ENCODE measurements around the gene ABCD3. TPM values are rescaled to one million over a fixed set of nuclear protein-coding genes. Genes with fewer than 3 reads are reported as not detected.

The ABCD3 gene
- total RNA-seq, 4 donors from 2014 or later = 33.4 to 42.8 (median 36.6) TPM

GRCh38 chr1:94501935-94502334, 83.7 kb downstream of the ABCD3 start:
- in situ Hi-C loops (cut with MboI; ENCODE audit: low sequenced_read_pairs in 4 of 4) (loop anchor here in 1 of 4 donors (25.0 kb wide), 1 partner anchor 535 kb away; no protein-coding TSS in a partner anchor), intact Hi-C loops (cut with DNase I; ENCODE audit: low total_unique reads) (no loop called here)
- Histone ChIP-seq H3K4me1 (no peaks in the 10 kb centered on the region), H3K4me3 (no peak overlapping the region), H3K27me3 (no peaks in the 10 kb centered on the region), H3K27ac (no peak overlapping the region), H3K9me3 (no peaks in the 10 kb centered on the region), H3K36me3 (peaks cover 0 to 44% of the 10 kb centered on the region in 2 donors)
- DNase-seq (no peak), ATAC-seq (no peak)
- no peak for TF ChIP-seq POLR2A (IDR thresholded peaks at IDR 0.05)
- TF ChIP-seq, protein P1, sequence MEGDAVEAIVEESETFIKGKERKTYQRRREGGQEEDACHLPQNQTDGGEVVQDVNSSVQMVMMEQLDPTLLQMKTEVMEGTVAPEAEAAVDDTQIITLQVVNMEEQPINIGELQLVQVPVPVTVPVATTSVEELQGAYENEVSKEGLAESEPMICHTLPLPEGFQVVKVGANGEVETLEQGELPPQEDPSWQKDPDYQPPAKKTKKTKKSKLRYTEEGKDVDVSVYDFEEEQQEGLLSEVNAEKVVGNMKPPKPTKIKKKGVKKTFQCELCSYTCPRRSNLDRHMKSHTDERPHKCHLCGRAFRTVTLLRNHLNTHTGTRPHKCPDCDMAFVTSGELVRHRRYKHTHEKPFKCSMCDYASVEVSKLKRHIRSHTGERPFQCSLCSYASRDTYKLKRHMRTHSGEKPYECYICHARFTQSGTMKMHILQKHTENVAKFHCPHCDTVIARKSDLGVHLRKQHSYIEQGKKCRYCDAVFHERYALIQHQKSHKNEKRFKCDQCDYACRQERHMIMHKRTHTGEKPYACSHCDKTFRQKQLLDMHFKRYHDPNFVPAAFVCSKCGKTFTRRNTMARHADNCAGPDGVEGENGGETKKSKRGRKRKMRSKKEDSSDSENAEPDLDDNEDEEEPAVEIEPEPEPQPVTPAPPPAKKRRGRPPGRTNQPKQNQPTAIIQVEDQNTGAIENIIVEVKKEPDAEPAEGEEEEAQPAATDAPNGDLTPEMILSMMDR (IDR thresholded peaks at IDR 0.05 in 4 of 5, conservative IDR thresholded peaks at IDR 0.05 in 1 of 5) = no peak

GRCh38 chr1:94503153-94503552, 85.0 kb downstream of the ABCD3 start:
- Histone ChIP-seq H3K4me3 (no peak overlapping the region), H3K9me3 (no peaks in the 10 kb centered on the region), H3K27me3 (no peaks in the 10 kb centered on the region), H3K27ac (no peak overlapping the region), H3K36me3 (peaks cover 0 to 44% of the 10 kb centered on the region in 2 donors), H3K4me1 (no peaks in the 10 kb centered on the region)
- TF ChIP-seq, protein P1 (IDR thresholded peaks at IDR 0.05 in 4 of 5, conservative IDR thresholded peaks at IDR 0.05 in 1 of 5) = no peak
- no peak for TF ChIP-seq POLR2A (IDR thresholded peaks at IDR 0.05)
- ATAC-seq = no peak
- DNase-seq = no peak
- intact Hi-C loops (cut with DNase I; ENCODE audit: low total_unique reads) = no loop called here
- in situ Hi-C loops (cut with MboI; ENCODE audit: low sequenced_read_pairs in 4 of 4) = loop anchor here in 1 of 4 donors (25.0 kb wide), 1 partner anchor 534 kb away; no protein-coding TSS in a partner anchor

- H3K27ac ChIP-seq = no peak overlapping the region
- H3K27me3 ChIP-seq = no peaks in the 10 kb centered on the region
- no peak for ATAC-seq
- no peak for TF ChIP-seq POLR2A (IDR thresholded peaks at IDR 0.05)
- TF ChIP-seq, protein P1 (IDR thresholded peaks at IDR 0.05 in 4 of 5, conservative IDR thresholded peaks at IDR 0.05 in 1 of 5) = no peak
- no peak for DNase-seq
- no peak overlapping the region for H3K4me3 ChIP-seq
- intact Hi-C loops (cut with DNase I; ENCODE audit: low total_unique reads) (no loop called here), in situ Hi-C loops (cut with MboI; ENCODE audit: low sequenced_read_pairs in 4 of 4) (loop anchor here in 1 of 4 donors (25.0 kb wide), 1 partner anchor 533 kb away; no protein-coding TSS in a partner anchor)
- H3K9me3 ChIP-seq = no peaks in the 10 kb centered on the region
- H3K36me3 ChIP-seq = peaks cover 0 to 30% of the 10 kb centered on the region in 2 donors
- H3K4me1 ChIP-seq = no peaks in the 10 kb centered on the region
These were observed 86.4 kb downstream of the ABCD3 start for GRCh38 chr1:94504601-94505000.

DNA sequence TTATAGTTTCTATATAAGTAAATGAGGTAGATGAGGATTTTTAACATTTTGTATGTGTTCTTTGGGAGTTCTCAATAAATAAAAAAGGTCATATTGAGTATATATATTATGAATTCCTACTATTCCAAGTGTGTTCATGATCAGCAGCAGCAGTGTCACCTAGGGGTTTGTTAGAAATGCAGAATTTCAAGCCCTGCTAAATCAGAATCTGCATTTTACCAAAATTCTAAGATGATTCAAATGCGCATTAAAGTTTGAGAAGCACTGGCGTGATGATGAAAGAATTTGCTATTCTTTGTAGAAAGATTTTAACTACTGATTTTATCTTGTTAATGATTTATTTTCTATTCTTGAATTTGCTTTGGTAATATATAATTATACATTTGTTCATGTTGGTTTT, 94.6 kb downstream of the ABCD3 start:
- H3K27ac ChIP-seq = no peak overlapping the region
- no peaks in the 10 kb centered on the region for H3K27me3 ChIP-seq
- no peaks in the 10 kb centered on the region for H3K36me3 ChIP-seq
- in situ Hi-C loops (cut with MboI; ENCODE audit: low sequenced_read_pairs in 4 of 4) = loop anchor here in 1 of 4 donors (25.0 kb wide), 1 partner anchor 524 kb away; no protein-coding TSS in a partner anchor
- no peak for DNase-seq
- intact Hi-C loops (cut with DNase I; ENCODE audit: low total_unique reads) = no loop called here
- no peak for TF ChIP-seq POLR2A (IDR thresholded peaks at IDR 0.05)
- TF ChIP-seq, protein P1 (IDR thresholded peaks at IDR 0.05 in 4 of 5, conservative IDR thresholded peaks at IDR 0.05 in 1 of 5) = no peak
- no peak for ATAC-seq
- H3K4me1 ChIP-seq = no peaks in the 10 kb centered on the region
- no peaks in the 10 kb centered on the region for H3K9me3 ChIP-seq
- no peak overlapping the region for H3K4me3 ChIP-seq

Data from gastrocnemius medialis (tissue), 4 donors.